OCI-M2 (cell line): ENCODE results near the gene FAH.

Experiments
- DNase-seq: peaks from one replicate; lab custom pipeline; 2025; ENCODE audit not compliant: unreplicated experiment; lab: John Stamatoyannopoulos, UW

Gene FAH

DNA sequence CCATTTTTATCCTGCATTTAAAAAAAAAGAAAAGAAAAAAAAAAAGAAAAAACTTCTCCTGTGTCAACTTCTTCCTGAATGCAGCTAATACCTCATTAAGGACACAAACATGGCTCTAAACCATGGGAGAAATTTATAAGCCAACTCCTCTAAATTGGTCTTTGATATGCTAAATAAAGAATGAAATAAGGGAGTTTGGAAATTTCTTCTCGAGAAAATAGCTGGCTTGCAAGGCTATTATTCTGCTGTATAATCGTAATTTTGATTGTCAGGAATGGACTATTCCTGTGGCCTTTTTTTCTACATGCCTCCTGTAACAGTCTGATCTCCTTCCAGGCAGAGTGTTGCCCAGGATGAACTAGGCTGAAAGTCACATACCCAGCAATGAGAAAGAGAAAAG lies 78.6 kb downstream of the FAH start:
- DNase-seq = no peak

DNA sequence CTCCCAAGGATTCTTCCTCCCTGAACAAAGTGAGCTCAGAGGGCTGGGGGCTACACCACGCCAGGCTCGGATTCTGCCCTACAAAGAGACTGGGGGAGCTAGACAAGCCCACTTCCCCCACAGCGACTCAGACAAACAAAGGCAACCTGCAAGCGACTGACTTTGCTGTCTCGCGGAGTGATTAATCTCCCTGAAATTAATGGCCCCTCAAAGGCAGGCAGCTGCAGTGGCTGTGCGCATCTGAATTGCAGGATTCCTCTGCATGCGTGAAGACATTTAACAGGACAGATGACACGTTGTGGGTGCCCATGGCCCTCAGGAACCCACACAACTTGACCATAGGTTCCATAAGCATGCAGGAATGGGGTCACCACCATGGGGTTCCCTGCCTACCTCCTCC lies 80.8 kb downstream of the FAH start:
- no peak for DNase-seq

DNA sequence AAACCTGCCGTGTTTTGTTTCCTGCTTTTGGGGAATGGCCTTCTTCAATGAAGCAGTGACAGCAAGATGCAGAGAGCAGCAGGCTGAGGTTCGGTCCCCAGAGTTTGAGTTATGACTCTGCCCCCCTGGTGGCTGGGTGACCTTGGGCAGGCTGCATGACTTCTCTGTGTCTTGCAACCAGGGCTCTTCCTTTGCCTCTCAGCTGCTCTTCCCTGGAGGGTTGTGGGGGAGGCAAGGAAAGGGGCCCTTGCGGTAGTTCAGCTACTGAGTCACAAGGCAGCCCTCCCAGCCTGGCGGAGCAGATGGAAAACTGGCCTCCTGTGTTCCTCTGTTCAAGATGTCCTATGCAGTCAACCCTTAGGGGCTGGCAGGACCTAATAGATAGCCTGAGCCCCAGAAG lies 82.1 kb downstream of the FAH start:
- DNase-seq = no peak
